Hepatocyte (in vitro differentiated cells): ENCODE measurements around the gene OR52H1.

Experiments used
- CTCF ChIP-seq: fragments of 200-600 bp; sonication (generic); IDR thresholded peaks from 2 replicates; pipeline ENCODE4 v1.5.1; 2016; ENCODE audit warnings: antibody characterized with exemption, mild to moderate bottlenecking; ENCODE audit not compliant: poor library complexity
- EZH2 ChIP-seq: fragments of 200-600 bp; sonication (generic); IDR thresholded peaks from 2 replicates; pipeline ENCODE4 v1.6.1; 2016; ENCODE audit warnings: antibody characterized with exemption, mild to moderate bottlenecking, borderline replicate concordance
- EZH2phosphoT487 ChIP-seq: fragments of 200-600 bp; sonication (generic); IDR thresholded peaks from one replicate; pipeline ENCODE4 v1.6.1; 2018; ENCODE audit warnings: antibody characterized with exemption, mild to moderate bottlenecking, low read depth, moderate library complexity; ENCODE audit not compliant: unreplicated experiment, severe bottlenecking

GRCh38 chr11:5564259-5565019 is 16.1 kb upstream of the OR52H1 start:
- no peak for TF ChIP-seq CTCF
- TF ChIP-seq EZH2phosphoT487: no peak
- no peak for TF ChIP-seq EZH2
